Type B pancreatic cell (in vitro differentiated cells): ENCODE results near the gene MOB3A. TPM values are rescaled to one million over a fixed set of nuclear protein-coding genes. Genes with fewer than 3 reads are reported as not detected.
A peak's percentile ranks its signal among the peaks of the same experiment; 100 is the strongest.

Source experiments
- DNase-seq: peaks from one replicate; pipeline ENCODE4 v3.0.0; 2021; ENCODE audit warnings: mixed read lengths; ENCODE audit not compliant: unreplicated experiment; ENCODE audit errors: extremely low spot score
- H3K27ac Mint-ChIP-seq: 2 replicates; pipeline ENCODE4 v1.8.0; 2021; ENCODE audit warnings: mild to moderate bottlenecking, mixed read lengths
- H3K27me3 Mint-ChIP-seq: 2 replicates; pipeline ENCODE4 v1.8.0; 2021; ENCODE audit warnings: mixed read lengths
- H3K36me3 Mint-ChIP-seq: 2 replicates; pipeline ENCODE4 v1.8.0; 2021; ENCODE audit warnings: mixed read lengths
- H3K4me1 Mint-ChIP-seq: one replicate; pipeline ENCODE4 v1.8.0; 2021; ENCODE audit warnings: mixed read lengths; ENCODE audit not compliant: unreplicated experiment
- H3K4me3 Mint-ChIP-seq: 2 replicates; pipeline ENCODE4 v1.8.0; 2021; ENCODE audit warnings: mild to moderate bottlenecking, mixed read lengths
- H3K9me3 Mint-ChIP-seq: 2 replicates; pipeline ENCODE4 v1.8.0; 2021; ENCODE audit warnings: mixed read lengths
- CTCF ChIP-seq: fragments of 200-600 bp; sonication (generic); conservative IDR thresholded peaks from 2 replicates; pipeline ENCODE4 v1.5.0; 2021; ENCODE audit warnings: antibody characterized with exemption, mild to moderate bottlenecking
- total RNA-seq: library from RNA; stranded (reverse); gene quantifications from 2 replicates; pipeline ENCODE4 v1.2.1, GENCODE V29; 2021; ENCODE audit warnings: low replicate concordance

The MOB3A gene
- total RNA-seq, 1 donor from 2014 or later = 34.6 TPM

GRCh38 chr19:2046046-2046907 lies 49.8 kb downstream of the MOB3A start:
- no peaks in the 10 kb centered on the region for H3K27me3 Mint-ChIP-seq
- DNase-seq = no peak
- H3K4me1 Mint-ChIP-seq = no peaks in the 10 kb centered on the region
- no peak for TF ChIP-seq CTCF
- H3K36me3 Mint-ChIP-seq = no peaks in the 10 kb centered on the region
- no peaks in the 10 kb centered on the region for H3K9me3 Mint-ChIP-seq
- H3K4me3 Mint-ChIP-seq = no peak overlapping the region
- no peak overlapping the region for H3K27ac Mint-ChIP-seq

- H3K27ac Mint-ChIP-seq = no peak overlapping the region
- H3K4me3 Mint-ChIP-seq = no peak overlapping the region
- no peaks in the 10 kb centered on the region for H3K27me3 Mint-ChIP-seq
- no peaks in the 10 kb centered on the region for H3K36me3 Mint-ChIP-seq
- no peaks in the 10 kb centered on the region for H3K4me1 Mint-ChIP-seq
- no peak for DNase-seq
- TF ChIP-seq CTCF = no peak
- no peaks in the 10 kb centered on the region for H3K9me3 Mint-ChIP-seq
Observed at GRCh38 chr19:2045501-2046045, 50.6 kb downstream of the MOB3A start.

- Mint-ChIP-seq H3K27ac (peak overlapping the region; percentile 43), H3K4me1 (no peaks in the 10 kb centered on the region), H3K27me3 (no peaks in the 10 kb centered on the region), H3K9me3 (no peaks in the 10 kb centered on the region), H3K36me3 (no peaks in the 10 kb centered on the region), H3K4me3 (no peak overlapping the region)
- no peak for DNase-seq
- TF ChIP-seq CTCF = no peak
Observed at GRCh38 chr19:2044709-2045500, 51.2 kb downstream of the MOB3A start.

GRCh38 chr19:2043961-2044708 lies 52.0 kb downstream of the MOB3A start:
- H3K4me3 Mint-ChIP-seq = no peak overlapping the region
- no peak for DNase-seq
- H3K27ac Mint-ChIP-seq = no peak overlapping the region
- no peaks in the 10 kb centered on the region for H3K36me3 Mint-ChIP-seq
- H3K27me3 Mint-ChIP-seq = no peaks in the 10 kb centered on the region
- H3K9me3 Mint-ChIP-seq = no peaks in the 10 kb centered on the region
- no peaks in the 10 kb centered on the region for H3K4me1 Mint-ChIP-seq
- TF ChIP-seq CTCF = no peak

- peak overlapping the region; percentile 63 for H3K27ac Mint-ChIP-seq
- H3K9me3 Mint-ChIP-seq = no peaks in the 10 kb centered on the region
- no peaks in the 10 kb centered on the region for H3K27me3 Mint-ChIP-seq
- H3K36me3 Mint-ChIP-seq = no peaks in the 10 kb centered on the region
- no peak for TF ChIP-seq CTCF
- H3K4me1 Mint-ChIP-seq = no peaks in the 10 kb centered on the region
- H3K4me3 Mint-ChIP-seq = peak overlapping the region; percentile 31
- DNase-seq = no peak
Observed at GRCh38 chr19:2043251-2043641, 52.9 kb downstream of the MOB3A start.
